Measurements from ENCODE around the gene HSFX1.
"Not testable (repeated sequence)": the region's sequence is repeated elsewhere in the genome, so short reads cannot be mapped to it uniquely, and the experiment has no call there.

GRCh38 chrX:149727308-149727707 is 46.6 kb upstream of the HSFX1 start:
- not testable (repeated sequence) for TF ChIP-seq POLR2AphosphoS5, CTCF (IDR thresholded peaks at IDR 0.05)

All from sigmoid colon (tissue), 4 donors.